ENCODE measurements around the gene PGS1.
A peak's percentile ranks its signal among the peaks of the same experiment; 100 is the strongest.

The PGS1 gene

GRCh38 chr17:78359321-78359996 is 19.0 kb upstream of the PGS1 start:
- H3K9me3 ChIP-seq (ENCODE audit: low read depth, low read length), result no peaks in the 10 kb centered on the region
- TF ChIP-seq EZH2 (IDR thresholded peaks at IDR 0.05), result no peak
- no peak for TF ChIP-seq POLR2AphosphoS5 (IDR thresholded peaks at IDR 0.05; ENCODE audit: borderline replicate concordance, low read depth, low read length)
- TF ChIP-seq FOXP2 (optimal IDR thresholded peaks at IDR 0.05; ENCODE audit: control extremely low read depth, extremely low read length, insufficient read depth), result no peak
- H3K4me3 ChIP-seq, result peak overlapping the region; percentile 82
- peaks cover 5% of the 10 kb centered on the region; the same call in 1 of the 2 replicates for H3K36me3 ChIP-seq (ENCODE audit: insufficient read depth, low read length)
- H3K9ac ChIP-seq (ENCODE audit: insufficient read length), result peak overlapping the region; percentile 87
- DNase-seq (ENCODE audit: low read depth, low spot score), result no peak
- H3K27ac ChIP-seq, result peak overlapping the region; percentile 42; the same call in 1 of the 2 replicates

DNA sequence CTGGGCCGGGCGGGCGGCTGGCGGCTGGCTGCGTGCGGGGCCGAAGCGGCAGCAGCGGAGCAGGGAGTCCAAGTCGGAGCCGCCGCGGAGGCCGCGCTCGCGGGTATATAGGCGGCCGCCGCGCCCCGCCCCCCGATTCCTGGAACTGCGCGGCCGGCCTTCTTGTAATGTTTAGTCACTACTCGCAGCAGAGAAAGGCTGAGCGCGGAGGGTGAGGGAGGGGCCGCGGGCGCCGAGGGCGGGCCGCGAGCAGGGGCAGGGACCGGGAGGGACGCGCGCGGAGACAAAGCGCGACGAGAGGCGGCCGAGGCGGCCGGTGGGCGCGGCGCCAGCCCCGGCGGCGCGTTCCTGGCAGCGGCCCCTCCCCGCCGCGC is 18.5 kb upstream of the PGS1 start, which contains the start of gene SOCS3:
Gene SOCS3 (minus strand): TSS at position 81 of the 374 bp plus-strand sequence. CDS start 982 bp downstream, outside the sequence.
- Histone ChIP-seq H3K27ac (peak within 1 kb of the TSS; percentile 42; the same call in 1 of the 2 replicates), H3K9me3 (ENCODE audit: low read depth, low read length) (no peaks in the 10 kb centered on the region), H3K36me3 (ENCODE audit: insufficient read depth, low read length) (peaks cover 5% of the 10 kb centered on the region; the same call in 1 of the 2 replicates), H3K9ac (ENCODE audit: insufficient read length) (peak within 1 kb of the TSS; percentile 87), H3K4me3 (peak within 1 kb of the TSS; percentile 82)
- DNase-seq (ENCODE audit: low read depth, low spot score), result peak; percentile 51
- peak; percentile 26 for TF ChIP-seq FOXP2 (optimal IDR thresholded peaks at IDR 0.05; ENCODE audit: control extremely low read depth, extremely low read length, insufficient read depth)
- no peak for TF ChIP-seq EZH2 (IDR thresholded peaks at IDR 0.05)
- TF ChIP-seq POLR2AphosphoS5 (IDR thresholded peaks at IDR 0.05; ENCODE audit: borderline replicate concordance, low read depth, low read length), result peak; percentile 55; the same call in 1 of the 2 replicates

- H3K27ac ChIP-seq, result no peak overlapping the region
These were observed 17.9 kb upstream of the PGS1 start for GRCh38 chr17:78360371-78361224.

GRCh38 chr17:78361225-78361701 is 17.2 kb upstream of the PGS1 start:
- no peak for DNase-seq (ENCODE audit: low read depth, low spot score)
- Histone ChIP-seq H3K4me3 (no peak overlapping the region), H3K27ac (no peak overlapping the region), H3K36me3 (ENCODE audit: insufficient read depth, low read length) (peaks cover 5% of the 10 kb centered on the region; the same call in 1 of the 2 replicates), H3K9ac (ENCODE audit: insufficient read length) (no peak overlapping the region), H3K9me3 (ENCODE audit: low read depth, low read length) (no peaks in the 10 kb centered on the region)
- TF ChIP-seq EZH2 (IDR thresholded peaks at IDR 0.05) (no peak), POLR2AphosphoS5 (IDR thresholded peaks at IDR 0.05; ENCODE audit: borderline replicate concordance, low read depth, low read length) (no peak)

More at GRCh38 chr17:78360371-78361224, 17.9 kb upstream of the PGS1 start:
- no peak for DNase-seq (ENCODE audit: low read depth, low spot score)
- H3K36me3 ChIP-seq (ENCODE audit: insufficient read depth, low read length), result peaks cover 5% of the 10 kb centered on the region; the same call in 1 of the 2 replicates
- TF ChIP-seq POLR2AphosphoS5 (IDR thresholded peaks at IDR 0.05; ENCODE audit: borderline replicate concordance, low read depth, low read length), result no peak
- no peak for TF ChIP-seq EZH2 (IDR thresholded peaks at IDR 0.05)
- TF ChIP-seq FOXP2 (optimal IDR thresholded peaks at IDR 0.05; ENCODE audit: control extremely low read depth, extremely low read length, insufficient read depth), result no peak
- no peaks in the 10 kb centered on the region for H3K9me3 ChIP-seq (ENCODE audit: low read depth, low read length)
- H3K9ac ChIP-seq (ENCODE audit: insufficient read length), result peak overlapping the region; percentile 76
- peak overlapping the region; percentile 82 for H3K4me3 ChIP-seq

GRCh38 chr17:78362232-78362631 is 16.2 kb upstream of the PGS1 start:
- Histone ChIP-seq H3K27ac (no peak overlapping the region), H3K36me3 (ENCODE audit: insufficient read depth, low read length) (peaks cover 5% of the 10 kb centered on the region; the same call in 1 of the 2 replicates), H3K9ac (ENCODE audit: insufficient read length) (no peak overlapping the region), H3K9me3 (ENCODE audit: low read depth, low read length) (no peaks in the 10 kb centered on the region), H3K4me3 (no peak overlapping the region)
- TF ChIP-seq FOXP2 (optimal IDR thresholded peaks at IDR 0.05; ENCODE audit: control extremely low read depth, extremely low read length, insufficient read depth), result no peak
- no peak for TF ChIP-seq POLR2AphosphoS5 (IDR thresholded peaks at IDR 0.05; ENCODE audit: borderline replicate concordance, low read depth, low read length)
- no peak for TF ChIP-seq EZH2 (IDR thresholded peaks at IDR 0.05)
- no peak for DNase-seq (ENCODE audit: low read depth, low spot score)

- no peak overlapping the region for H3K9ac ChIP-seq (ENCODE audit: insufficient read length)
- H3K4me3 ChIP-seq, result no peak overlapping the region
- no peak overlapping the region for H3K27ac ChIP-seq
- no peak for DNase-seq (ENCODE audit: low read depth, low spot score)
- H3K36me3 ChIP-seq (ENCODE audit: insufficient read depth, low read length), result peaks cover 5% of the 10 kb centered on the region; the same call in 1 of the 2 replicates
- TF ChIP-seq EZH2 (IDR thresholded peaks at IDR 0.05) (no peak), POLR2AphosphoS5 (IDR thresholded peaks at IDR 0.05; ENCODE audit: borderline replicate concordance, low read depth, low read length) (no peak), FOXP2 (optimal IDR thresholded peaks at IDR 0.05; ENCODE audit: control extremely low read depth, extremely low read length, insufficient read depth) (no peak)
- H3K9me3 ChIP-seq (ENCODE audit: low read depth, low read length), result no peaks in the 10 kb centered on the region
These were observed 15.8 kb upstream of the PGS1 start for GRCh38 chr17:78362671-78363070.

GRCh38 chr17:78364436-78365281 is 13.8 kb upstream of the PGS1 start:
- no peak overlapping the region for H3K9ac ChIP-seq (ENCODE audit: insufficient read length)
- H3K4me3 ChIP-seq, result no peak overlapping the region

More at GRCh38 chr17:78364436-78365281, 13.8 kb upstream of the PGS1 start:
- TF ChIP-seq POLR2AphosphoS5 (IDR thresholded peaks at IDR 0.05; ENCODE audit: borderline replicate concordance, low read depth, low read length), result no peak
- no peak for TF ChIP-seq FOXP2 (optimal IDR thresholded peaks at IDR 0.05; ENCODE audit: control extremely low read depth, extremely low read length, insufficient read depth)
- no peak for TF ChIP-seq EZH2 (IDR thresholded peaks at IDR 0.05)
- Histone ChIP-seq H3K9me3 (ENCODE audit: low read depth, low read length) (no peaks in the 10 kb centered on the region), H3K36me3 (ENCODE audit: insufficient read depth, low read length) (no peaks in the 10 kb centered on the region), H3K27ac (no peak overlapping the region)
- DNase-seq (ENCODE audit: low read depth, low spot score), result no peak
